Eye (tissue), 1 donor: ENCODE data around the gene MATCAP1.

ENCODE experiments used
- DNase-seq: peaks from one replicate; pipeline ENCODE4 v3.0.0-alpha.2; 2015

The MATCAP1 gene

GRCh38 chr16:67207249-67208091 lies 23.7 kb upstream of the MATCAP1 start:
- DNase-seq = no peak

DNA sequence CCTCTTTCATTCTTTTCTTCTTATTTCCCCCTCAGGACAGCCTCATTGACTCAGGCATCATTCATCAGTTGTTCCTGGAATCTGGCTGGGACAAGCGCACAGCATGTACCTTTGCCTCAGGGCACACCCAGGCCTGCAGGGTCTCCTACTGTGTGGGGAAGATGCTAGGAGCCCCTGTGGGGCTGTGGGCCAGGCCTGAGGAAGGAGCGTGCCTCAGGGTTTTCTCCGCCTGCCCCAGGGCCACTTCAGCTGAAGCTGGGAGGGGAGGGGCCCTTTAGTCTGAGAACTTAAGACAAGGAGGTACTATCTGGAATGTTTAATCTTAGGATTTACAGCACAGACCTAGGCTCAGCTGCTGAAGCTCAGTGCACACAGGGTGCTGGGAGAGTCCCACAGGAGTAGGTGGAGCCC lies 23.1 kb upstream of the MATCAP1 start:
- no peak for DNase-seq

- DNase-seq = no peak
These were observed 22.5 kb upstream of the MATCAP1 start for GRCh38 chr16:67206129-67206837.

DNA sequence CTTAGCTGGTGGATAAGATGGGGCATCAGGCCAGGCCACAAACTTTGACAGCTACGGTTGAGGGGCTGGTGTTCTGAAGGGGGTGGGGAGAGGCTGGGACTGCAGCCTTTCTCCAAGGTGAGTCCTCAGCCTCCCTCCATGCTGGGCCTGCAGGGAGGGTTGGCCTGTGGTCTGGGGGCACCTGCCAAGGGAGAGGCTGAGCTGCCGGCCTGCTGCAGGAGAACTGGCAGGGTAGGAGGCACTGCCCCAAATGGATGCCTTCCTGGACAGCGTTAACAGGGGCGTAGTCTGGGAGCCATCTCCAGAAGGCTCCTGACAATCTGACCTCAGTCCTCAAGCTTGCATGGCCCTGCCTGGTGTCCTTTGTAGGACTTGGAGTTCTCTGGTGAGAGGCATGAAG lies 20.3 kb upstream of the MATCAP1 start:
- DNase-seq = no peak

DNA sequence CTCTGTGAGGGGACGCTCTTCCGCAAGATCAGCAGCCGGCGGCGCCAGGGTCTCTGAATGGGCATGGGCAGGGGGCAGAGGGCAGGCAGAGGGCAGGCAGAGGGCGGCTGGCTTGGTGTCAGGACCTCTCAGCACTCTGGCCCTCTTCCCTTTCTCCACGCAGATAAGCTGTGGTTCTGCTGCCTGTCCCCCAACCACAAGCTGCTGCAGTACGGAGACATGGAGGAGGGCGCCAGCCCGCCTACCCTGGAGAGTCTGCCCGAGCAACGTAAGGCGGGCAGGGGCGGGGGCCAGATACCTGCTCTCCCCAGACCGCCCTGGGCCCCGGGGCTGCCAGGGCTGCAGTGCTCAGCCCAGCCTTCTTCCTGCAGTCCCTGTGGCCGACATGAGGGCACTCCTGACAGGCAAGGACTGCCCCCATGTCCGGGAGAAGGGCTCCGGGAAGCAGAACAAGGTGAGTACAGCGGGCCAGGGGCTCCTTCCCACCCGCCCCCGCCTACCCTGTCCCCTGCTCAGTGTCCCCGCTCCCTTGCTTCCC lies 19.3 kb upstream of the MATCAP1 start:
- DNase-seq = no peak

DNA sequence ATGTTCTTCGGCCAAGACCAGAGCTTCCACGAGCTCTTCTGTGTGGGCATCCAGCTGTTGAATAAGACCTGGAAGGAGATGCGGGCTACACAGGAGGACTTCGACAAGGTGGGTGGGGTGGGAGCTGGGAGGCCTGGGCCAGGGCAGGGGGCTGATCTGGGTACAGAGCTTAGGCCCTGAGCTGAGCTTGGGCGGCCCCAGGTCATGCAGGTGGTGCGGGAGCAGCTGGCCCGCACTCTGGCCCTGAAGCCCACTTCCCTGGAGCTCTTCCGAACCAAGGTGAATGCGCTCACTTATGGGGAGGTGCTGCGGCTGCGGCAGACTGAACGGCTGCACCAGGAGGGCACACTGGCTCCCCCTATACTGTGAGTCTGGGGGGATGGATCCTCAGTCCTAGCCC lies 18.7 kb upstream of the MATCAP1 start:
- no peak for DNase-seq

GRCh38 chr16:67201411-67202345 lies 17.9 kb upstream of the MATCAP1 start:
- DNase-seq = no peak

GRCh38 chr16:67200491-67200890 lies 16.7 kb upstream of the MATCAP1 start:
- no peak for DNase-seq

GRCh38 chr16:67199808-67200198 lies 16.0 kb upstream of the MATCAP1 start:
- DNase-seq = no peak

GRCh38 chr16:67199011-67199807 lies 15.4 kb upstream of the MATCAP1 start, which contains the start of gene ELMO3:
TSS of gene ELMO3 (plus strand) at chr16:67199131. CDS start at chr16:67199327, 196 bp downstream.
- DNase-seq = peak; percentile 24

GRCh38 chr16:67198238-67198734 lies 14.5 kb upstream of the MATCAP1 start:
- DNase-seq = peak; percentile 25

GRCh38 chr16:67197704-67198103 lies 13.9 kb upstream of the MATCAP1 start:
- no peak for DNase-seq

- no peak for DNase-seq
These were observed 13.1 kb upstream of the MATCAP1 start for GRCh38 chr16:67196881-67197280.

DNA sequence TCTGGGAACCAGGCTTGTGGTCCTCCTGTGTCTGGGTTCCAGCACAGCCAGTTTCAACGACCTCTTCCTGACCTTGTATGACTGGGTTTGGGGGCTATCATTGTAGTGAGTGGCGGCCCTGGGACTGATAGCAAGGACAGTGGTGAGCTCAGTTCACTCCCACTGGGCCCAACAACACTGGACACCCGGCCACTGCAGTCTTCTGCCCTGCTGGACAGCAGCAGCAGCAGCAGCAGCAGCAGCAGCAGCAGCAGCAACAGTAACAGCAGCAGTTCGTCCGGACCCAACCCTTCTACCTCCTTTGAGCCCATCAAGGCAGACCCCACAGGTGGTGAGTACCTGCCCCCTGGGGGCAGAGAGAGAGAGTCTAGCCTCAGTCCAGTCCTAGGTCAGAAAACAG lies 11.9 kb upstream of the MATCAP1 start:
- no peak for DNase-seq

DNA sequence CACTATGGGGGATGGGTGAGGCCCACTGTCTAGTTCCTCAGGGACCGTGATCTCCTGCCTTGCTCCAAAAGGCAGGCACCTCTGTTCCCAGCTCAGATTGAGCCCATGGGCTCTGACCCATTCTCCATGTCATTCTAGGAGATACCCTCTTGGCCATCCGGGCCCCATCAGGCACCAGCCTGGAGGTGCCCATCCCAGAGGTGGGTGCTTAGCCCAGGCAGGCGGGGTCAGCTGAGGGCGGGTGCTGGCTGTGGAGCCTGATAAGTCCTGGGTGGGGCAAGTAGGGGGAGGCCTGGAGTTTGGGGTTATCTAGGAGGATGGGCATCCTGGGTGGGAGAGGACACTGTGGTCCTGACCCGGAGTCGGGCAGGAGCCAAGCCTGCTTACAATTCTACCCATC lies 10.5 kb upstream of the MATCAP1 start:
- DNase-seq = no peak

- DNase-seq = no peak
These were observed 9.8 kb upstream of the MATCAP1 start for GRCh38 chr16:67193536-67193935.

DNA sequence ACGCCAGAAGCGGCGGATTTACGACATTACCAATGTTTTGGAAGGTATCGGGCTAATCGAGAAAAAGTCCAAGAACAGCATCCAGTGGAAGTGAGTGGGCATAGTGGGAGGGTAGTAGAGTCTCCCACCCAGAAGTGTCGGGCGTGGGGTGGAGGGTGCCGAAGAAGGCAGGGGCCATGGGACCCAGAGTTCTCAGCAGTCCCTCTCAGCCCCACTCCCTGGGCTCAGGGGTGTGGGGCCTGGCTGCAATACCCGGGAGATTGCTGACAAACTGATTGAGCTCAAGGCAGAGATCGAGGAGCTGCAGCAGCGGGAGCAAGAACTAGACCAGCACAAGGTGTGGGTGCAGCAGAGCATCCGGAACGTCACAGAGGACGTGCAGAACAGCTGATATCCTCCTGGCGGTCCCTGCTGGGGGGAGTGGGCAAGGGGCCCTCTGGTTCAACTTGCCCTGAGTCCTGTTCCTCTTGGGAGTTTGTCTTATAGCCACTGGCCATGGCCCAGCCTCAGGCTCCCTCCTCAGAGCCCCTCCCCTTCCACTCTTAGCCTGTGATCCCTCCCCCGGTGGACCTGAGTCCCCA lies 9.1 kb upstream of the MATCAP1 start:
- no peak for DNase-seq

GRCh38 chr16:67191995-67192681 lies 8.4 kb upstream of the MATCAP1 start, which contains the start of gene E2F4:
TSS of gene E2F4 (plus strand) at chr16:67192155. CDS start at chr16:67192228, 73 bp downstream.
- peak; percentile 94 for DNase-seq

- DNase-seq = no peak
These were observed 7.7 kb upstream of the MATCAP1 start for GRCh38 chr16:67191411-67191994.
